HEK293 (cell line): ENCODE results near the gene HTRA2.

ENCODE experiments used
- CTCF ChIA-PET: fragments of 350-600 bp; formaldehyde crosslinking; extraction: SDS; loops from one replicate; lab custom pipeline; 2021; ENCODE audit warnings: antibody characterized with exemption; lab: Yijun Ruan, JAX
- POLR2A ChIA-PET: fragments of 300-600 bp; formaldehyde crosslinking; extraction: SDS; loops from one replicate; lab custom pipeline; 2020; ENCODE audit warnings: antibody characterized with exemption, inconsistent platforms; lab: Yijun Ruan, JAX
- H3K27ac ChIP-seq: fragments of 200-500 bp; sonication (Bioruptor generic); 2 replicates; pipeline ENCODE4 v1.5.1; 2014; ENCODE audit warnings: low read depth, low read length, control low read depth, inconsistent platforms; ENCODE audit errors: extremely low read depth
- H3K36me3 ChIP-seq, 2 experiments: fragments of 200-500 bp in 1 of 2; sonication (Bioruptor generic) in 1 of 2; 1 replicate in 1 of 2; 2 replicates in 1 of 2; pipeline ENCODE4 v1.5.1; 2014 to 2017; ENCODE audit warnings: inconsistent platforms in 2 of 2, low read length in 2 of 2; ENCODE audit not compliant: control insufficient read depth in 2 of 2, insufficient read depth in 1 of 2
- H3K4me1 ChIP-seq: fragments of 200-500 bp; sonication (Bioruptor generic); 2 replicates; pipeline ENCODE4 v1.5.1; 2014; ENCODE audit warnings: mild to moderate bottlenecking, low read length, inconsistent platforms; ENCODE audit not compliant: control insufficient read depth, insufficient read depth
- H3K4me3 ChIP-seq: 2 replicates; pipeline ENCODE4 v1.5.1; 2011; ENCODE audit warnings: low read depth, mild to moderate bottlenecking, control low read depth, low read length, moderate library complexity
- H3K9me3 ChIP-seq: fragments of 200-500 bp; sonication (Bioruptor generic); 2 replicates; pipeline ENCODE4 v1.5.1; 2014; ENCODE audit warnings: low read depth, low read length, inconsistent platforms; ENCODE audit not compliant: control insufficient read depth, insufficient read depth
- KLF9 ChIP-seq: fragments of 450-650 bp; formaldehyde crosslinking; IDR thresholded peaks from 2 replicates; pipeline ENCODE4 v1.5.1; 2016; ENCODE audit warnings: missing biosample characterization, missing genetic modification characterization, low read depth
- PRDM1 ChIP-seq: fragments of 450-650 bp; formaldehyde crosslinking; IDR thresholded peaks from 2 replicates; pipeline ENCODE4; 2016; ENCODE audit warnings: missing biosample characterization, missing genetic modification characterization
- ZBTB17 ChIP-seq: fragments of 450-650 bp; formaldehyde crosslinking; IDR thresholded peaks from 2 replicates; pipeline ENCODE4 v1.5.1; 2016; ENCODE audit warnings: missing biosample characterization, missing genetic modification characterization
- ZBTB49 ChIP-seq: fragments of 450-650 bp; formaldehyde crosslinking; IDR thresholded peaks from 2 replicates; pipeline ENCODE4 v1.5.1; 2016; ENCODE audit warnings: missing biosample characterization, missing genetic modification characterization, low read depth
- ZFP37 ChIP-seq: fragments of 450-650 bp; formaldehyde crosslinking; IDR thresholded peaks from 2 replicates; pipeline ENCODE4 v1.5.1; 2016; ENCODE audit warnings: missing biosample characterization, missing genetic modification characterization
- ZNF121 ChIP-seq: fragments of 450-650 bp; formaldehyde crosslinking; IDR thresholded peaks from 2 replicates; pipeline ENCODE4 v1.5.1; 2016; ENCODE audit warnings: missing biosample characterization, missing genetic modification characterization
- ZNF148 ChIP-seq: fragments of 450-650 bp; formaldehyde crosslinking; IDR thresholded peaks from 2 replicates; pipeline ENCODE4 v1.5.0; 2017; ENCODE audit warnings: missing biosample characterization, missing genetic modification characterization, borderline replicate concordance
- ZNF341 ChIP-seq: fragments of 450-650 bp; formaldehyde crosslinking; IDR thresholded peaks from 2 replicates; pipeline ENCODE4; 2016; ENCODE audit warnings: low read depth, missing biosample characterization, missing genetic modification characterization
- ZNF362 ChIP-seq: fragments of 450-650 bp; formaldehyde crosslinking; IDR thresholded peaks from 2 replicates; pipeline ENCODE4 v1.5.1; 2016; ENCODE audit warnings: missing biosample characterization, missing genetic modification characterization
- ZNF610 ChIP-seq: fragments of 450-650 bp; formaldehyde crosslinking; IDR thresholded peaks from 2 replicates; pipeline ENCODE4 v1.5.1; 2016; ENCODE audit warnings: missing biosample characterization, missing genetic modification characterization, borderline replicate concordance
- ZNF768 ChIP-seq: fragments of 450-650 bp; formaldehyde crosslinking; IDR thresholded peaks from 2 replicates; pipeline ENCODE4 v1.5.1; 2018; ENCODE audit warnings: missing biosample characterization, mild to moderate bottlenecking, missing genetic modification characterization
- ZNF830 ChIP-seq: fragments of 450-650 bp; IDR thresholded peaks from 2 replicates; pipeline ENCODE4 v1.5.0; 2018; ENCODE audit warnings: missing biosample characterization, missing genetic modification characterization, low read depth, mild to moderate bottlenecking, moderate library complexity
- TF ChIP-seq, protein P1 (sequence below): fragments of 450-650 bp; formaldehyde crosslinking; optimal IDR thresholded peaks from 2 replicates; pipeline ENCODE3; 2016; ENCODE audit warnings: missing biosample characterization, mild to moderate bottlenecking, missing genetic modification characterization
- TF ChIP-seq, protein P2 (sequence below): fragments of 450-650 bp; formaldehyde crosslinking; IDR thresholded peaks from 2 replicates; pipeline ENCODE4 v1.5.1; 2016; ENCODE audit warnings: missing biosample characterization, missing genetic modification characterization, low read depth

HTRA2 gene

DNA sequence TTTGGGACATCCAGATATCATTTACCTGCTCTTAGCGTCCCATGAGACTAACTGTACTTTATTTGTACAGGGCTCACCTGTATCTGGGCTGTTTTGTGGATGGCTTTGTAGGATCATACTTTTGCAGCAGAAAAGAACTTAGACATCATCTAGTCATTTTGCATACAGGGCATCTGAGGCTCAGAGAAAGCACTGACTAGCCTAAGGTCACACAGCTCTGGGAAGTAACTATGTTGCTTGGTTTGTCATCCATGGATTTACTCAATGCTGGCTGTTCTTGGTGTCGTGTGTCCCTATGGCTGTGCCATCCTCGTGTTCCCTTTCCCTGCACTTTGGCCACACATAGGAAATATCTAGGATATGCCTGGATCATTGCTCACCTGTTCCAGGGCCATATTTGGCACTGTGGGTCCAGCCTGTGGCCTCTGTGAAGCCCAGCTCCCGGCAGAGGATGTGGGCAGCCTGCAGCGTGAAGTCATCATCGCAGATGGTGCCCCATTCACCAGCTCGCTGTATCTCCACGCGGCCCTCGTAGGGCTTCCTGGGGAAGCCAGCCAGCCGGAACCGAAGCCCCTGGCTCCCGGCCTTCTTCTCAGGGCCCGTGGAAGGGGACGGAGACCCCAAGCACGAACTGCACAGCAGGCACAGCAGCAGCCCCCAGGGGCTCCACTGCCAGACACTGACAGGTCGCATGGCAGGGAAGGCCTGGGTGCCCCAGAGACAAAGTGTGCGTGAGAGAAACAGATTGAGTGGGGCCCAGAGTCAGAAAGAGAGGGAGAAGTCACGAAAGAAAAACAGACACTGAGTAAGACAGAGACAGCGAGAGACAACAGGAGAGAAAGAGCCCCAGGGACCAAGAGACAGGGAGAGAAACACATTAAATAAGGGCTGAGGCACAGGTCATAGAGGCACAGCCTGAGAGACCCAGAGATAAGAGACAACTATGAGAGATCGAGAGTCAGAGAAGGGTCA lies 22.5 kb downstream of the HTRA2 start:
- ChIA-PET POLR2A (no interaction called here), CTCF (interaction anchor here (0.6 kb wide), 2 partner anchors 217 to 291 kb away, joined by 3 to 4 read pairs; no protein-coding TSS in a partner anchor)
- no peaks in the 10 kb centered on the region; the same call in 1 of the 2 replicates for H3K4me1 ChIP-seq
- TF ChIP-seq ZNF121 (tag by site-specific recombination) (no peak), ZBTB49 (tag by site-specific recombination) (no peak), ZNF341 (tag by site-specific recombination) (no peak), ZNF768 (tag by site-specific recombination) (0 out of 2 replicates have a peak, but pooled peaks have one; percentile 10), ZFP37 (tag by site-specific recombination) (no peak), ZNF148 (tag by site-specific recombination) (no peak)
- TF ChIP-seq, protein P1, sequence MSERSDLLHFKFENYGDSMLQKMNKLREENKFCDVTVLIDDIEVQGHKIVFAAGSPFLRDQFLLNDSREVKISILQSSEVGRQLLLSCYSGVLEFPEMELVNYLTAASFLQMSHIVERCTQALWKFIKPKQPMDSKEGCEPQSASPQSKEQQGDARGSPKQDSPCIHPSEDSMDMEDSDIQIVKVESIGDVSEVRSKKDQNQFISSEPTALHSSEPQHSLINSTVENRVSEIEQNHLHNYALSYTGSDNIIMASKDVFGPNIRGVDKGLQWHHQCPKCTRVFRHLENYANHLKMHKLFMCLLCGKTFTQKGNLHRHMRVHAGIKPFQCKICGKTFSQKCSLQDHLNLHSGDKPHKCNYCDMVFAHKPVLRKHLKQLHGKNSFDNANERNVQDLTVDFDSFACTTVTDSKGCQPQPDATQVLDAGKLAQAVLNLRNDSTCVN (tag by site-specific recombination), result no peak
- peaks cover 0 to 7% of the 10 kb centered on the region in 2 experiments; a peak in 1 of 3 replicates for H3K36me3 ChIP-seq
- H3K9me3 ChIP-seq, result no peaks in the 10 kb centered on the region
- H3K4me3 ChIP-seq, result no peak overlapping the region
- H3K27ac ChIP-seq, result no peak overlapping the region

DNA sequence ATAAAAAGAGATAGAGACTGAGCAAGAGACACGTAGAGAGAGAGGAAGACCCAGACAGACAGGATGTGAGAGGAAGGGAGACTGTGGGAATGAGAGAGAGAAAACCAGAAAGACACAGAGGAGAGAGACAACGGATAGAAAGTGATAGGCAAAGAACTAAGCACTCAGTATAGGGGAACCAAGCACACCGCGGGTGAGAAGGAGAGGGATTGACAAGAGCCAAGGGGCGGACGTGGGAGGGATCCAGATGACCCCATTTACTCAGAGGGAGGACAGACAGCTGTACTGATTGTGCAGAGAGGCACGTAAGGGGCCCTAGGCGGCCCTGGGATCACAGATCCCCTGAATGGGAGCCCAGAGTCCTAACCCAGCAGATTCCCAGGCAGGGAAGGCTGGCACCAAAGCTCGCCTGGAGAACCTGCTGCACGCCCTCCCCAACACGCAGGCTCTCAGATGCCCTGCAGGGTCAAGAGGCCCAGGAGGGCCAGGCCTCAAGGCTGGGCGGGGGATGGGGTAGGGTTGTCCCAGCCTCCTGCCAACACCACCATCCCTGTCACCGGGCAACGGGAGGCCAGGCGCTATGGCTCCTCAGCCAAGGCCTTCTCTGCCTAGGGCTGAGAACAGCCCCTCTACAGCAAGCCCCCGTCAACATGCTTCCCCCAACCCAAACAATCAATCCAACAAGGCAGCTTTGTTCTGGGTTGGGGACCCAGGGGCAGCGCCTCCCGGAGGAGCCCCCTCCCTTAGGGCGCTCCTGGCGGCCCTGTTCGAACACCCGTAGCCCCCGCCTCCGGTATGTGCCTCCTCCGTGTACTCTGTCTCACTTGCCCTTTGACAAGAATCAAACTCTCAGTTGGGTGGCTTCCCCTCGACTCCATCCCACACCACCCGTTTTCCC lies 23.4 kb downstream of the HTRA2 start:
- ChIA-PET CTCF (interaction anchor here (0.6 to 0.7 kb wide), 2 partner anchors 65 to 70 kb away, joined by 3 to 4 read pairs; partner anchors contain the start of genes CCDC142 and TTC31), POLR2A (interaction anchor here (0.9 to 1.0 kb wide), 2 partner anchors 34 to 94 kb away, joined by 3 to 7 read pairs; partner anchors contain the start of gene WBP1)
- no peak overlapping the region; the same call in 1 of the 2 replicates for H3K27ac ChIP-seq
- H3K4me1 ChIP-seq, result no peaks in the 10 kb centered on the region; the same call in 1 of the 2 replicates
- H3K4me3 ChIP-seq, result peak overlapping the region; percentile 56
- H3K9me3 ChIP-seq, result no peaks in the 10 kb centered on the region
- H3K36me3 ChIP-seq, result peaks cover 0 to 7% of the 10 kb centered on the region in 2 experiments; a peak in 1 of 3 replicates
- TF ChIP-seq KLF9 (tag by site-specific recombination), result no peak
- peak; percentile 87 for TF ChIP-seq ZBTB17 (tag by site-specific recombination)
- TF ChIP-seq ZNF830, result no peak
- TF ChIP-seq, protein P1 (tag by site-specific recombination), result no peak
- TF ChIP-seq, protein P2, sequence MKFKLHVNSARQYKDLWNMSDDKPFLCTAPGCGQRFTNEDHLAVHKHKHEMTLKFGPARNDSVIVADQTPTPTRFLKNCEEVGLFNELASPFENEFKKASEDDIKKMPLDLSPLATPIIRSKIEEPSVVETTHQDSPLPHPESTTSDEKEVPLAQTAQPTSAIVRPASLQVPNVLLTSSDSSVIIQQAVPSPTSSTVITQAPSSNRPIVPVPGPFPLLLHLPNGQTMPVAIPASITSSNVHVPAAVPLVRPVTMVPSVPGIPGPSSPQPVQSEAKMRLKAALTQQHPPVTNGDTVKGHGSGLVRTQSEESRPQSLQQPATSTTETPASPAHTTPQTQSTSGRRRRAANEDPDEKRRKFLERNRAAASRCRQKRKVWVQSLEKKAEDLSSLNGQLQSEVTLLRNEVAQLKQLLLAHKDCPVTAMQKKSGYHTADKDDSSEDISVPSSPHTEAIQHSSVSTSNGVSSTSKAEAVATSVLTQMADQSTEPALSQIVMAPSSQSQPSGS (tag by site-specific recombination), result no peak
- peak; percentile 87 for TF ChIP-seq PRDM1 (tag by site-specific recombination)
- no peak for TF ChIP-seq ZNF362
- TF ChIP-seq ZNF610, result no peak
